ENCODE results near the gene RIN3. TPM values are rescaled to one million over a fixed set of nuclear protein-coding genes. Genes with fewer than 3 reads are reported as not detected.

The RIN3 gene
- total RNA-seq, 1 experiment from 2014 or later: 0.55 TPM

DNA sequence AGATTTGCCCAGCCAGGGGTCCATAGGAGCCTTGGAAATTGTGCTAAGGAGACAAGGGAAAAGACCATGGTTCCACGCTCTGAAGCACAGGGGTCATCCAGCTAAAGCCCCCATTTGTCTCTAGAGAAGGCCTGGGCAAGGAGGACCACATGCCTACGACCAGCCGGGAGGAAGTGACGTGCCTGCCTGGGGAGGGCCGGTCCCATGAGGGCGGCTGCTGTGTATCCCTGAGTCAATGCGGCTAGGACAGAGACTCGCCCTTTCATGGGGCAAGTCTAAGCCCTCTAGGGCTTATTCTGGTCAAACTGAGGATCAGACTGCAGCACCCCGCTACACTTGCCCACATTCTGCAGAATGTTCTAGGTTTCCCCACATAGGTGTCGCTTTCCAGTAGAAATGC lies 20.6 kb upstream of the RIN3 start:
- no peaks in the 10 kb centered on the region for H3K4me1 ChIP-seq (replicated peaks)
- H3K4me3 ChIP-seq: no peak overlapping the region
- no peaks in the 10 kb centered on the region for H3K9me3 ChIP-seq (replicated peaks)
- H3K36me3 ChIP-seq: no peaks in the 10 kb centered on the region
- no peak overlapping the region for H3K27ac ChIP-seq
- H3K27me3 ChIP-seq (replicated peaks): no peaks in the 10 kb centered on the region
- peak in 1 of 2 experiments; percentile 19 for DNase-seq (ENCODE audit: low read depth in 1 of 2, low spot score in 2 of 2)

DNA sequence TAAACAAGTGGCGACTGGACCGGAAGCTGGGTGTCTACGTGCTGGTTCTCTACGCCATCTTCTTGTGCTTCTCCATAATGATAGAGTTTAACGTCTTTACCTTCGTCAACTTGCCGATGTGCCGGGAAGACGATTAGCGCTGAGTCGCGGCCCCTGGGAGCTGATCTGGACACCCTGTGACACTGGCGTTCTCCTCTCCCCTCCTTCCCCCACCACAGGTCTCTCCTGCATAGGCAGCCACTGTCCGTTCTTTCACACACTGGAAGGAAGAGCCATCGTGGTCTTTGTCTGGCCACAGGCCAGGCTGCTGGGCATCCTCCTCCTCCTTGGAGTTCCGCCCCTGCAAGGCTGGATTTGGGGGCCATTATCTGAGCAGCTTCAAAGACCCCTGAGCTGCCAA lies 20.1 kb upstream of the RIN3 start:
- H3K4me1 ChIP-seq (replicated peaks): no peaks in the 10 kb centered on the region
- peak in 1 of 2 experiments; percentile 25 for DNase-seq (ENCODE audit: low read depth in 1 of 2, low spot score in 2 of 2)
- no peaks in the 10 kb centered on the region for H3K36me3 ChIP-seq
- H3K4me3 ChIP-seq: no peak overlapping the region
- no peaks in the 10 kb centered on the region for H3K9me3 ChIP-seq (replicated peaks)
- no peak overlapping the region for H3K27ac ChIP-seq
- no peaks in the 10 kb centered on the region for H3K27me3 ChIP-seq (replicated peaks)

DNA sequence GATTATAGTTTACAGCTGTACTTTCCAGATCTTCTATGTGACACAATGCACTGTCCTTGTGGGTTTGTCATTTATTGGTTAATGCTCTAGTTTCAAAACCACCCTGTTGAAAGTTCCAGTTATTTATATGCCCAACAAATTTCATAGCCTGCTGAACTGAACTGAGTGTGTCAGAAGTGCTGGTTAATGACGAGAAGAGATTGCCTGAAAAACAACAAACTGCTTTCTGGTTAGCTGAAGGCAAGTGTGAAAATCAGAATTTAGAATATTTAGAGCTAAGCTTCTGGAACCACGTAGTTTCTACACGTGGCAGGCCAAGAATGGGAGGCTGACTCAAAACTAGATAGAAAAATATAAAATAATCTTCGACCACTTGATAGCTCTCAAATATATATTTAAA lies 19.1 kb upstream of the RIN3 start:
- peak in 1 of 2 experiments; percentile 0 for DNase-seq (ENCODE audit: low read depth in 1 of 2, low spot score in 2 of 2)

DNA sequence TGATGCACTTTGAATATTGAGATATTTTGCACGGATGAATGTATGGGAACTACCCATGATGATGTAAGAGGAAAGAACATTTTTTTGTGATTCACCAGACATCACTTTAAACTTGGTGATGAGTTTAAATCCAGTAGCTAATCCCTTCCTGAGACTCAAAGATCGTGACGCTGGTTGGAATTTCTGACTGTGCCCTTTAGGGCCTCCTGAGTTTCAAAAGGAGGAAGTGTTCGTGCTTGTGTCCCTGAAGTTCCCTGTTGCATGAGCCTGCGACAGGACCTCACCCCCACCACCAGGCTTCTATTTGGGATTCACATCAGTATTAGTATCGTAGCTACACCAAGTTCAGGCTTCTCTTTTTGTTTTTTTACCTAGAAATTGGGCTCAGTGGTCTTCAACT lies 18.6 kb upstream of the RIN3 start:
- H3K9me3 ChIP-seq (replicated peaks): no peaks in the 10 kb centered on the region
- no peaks in the 10 kb centered on the region for H3K4me1 ChIP-seq (replicated peaks)
- DNase-seq (ENCODE audit: low read depth in 1 of 2, low spot score in 2 of 2): peak in 1 of 2 experiments; percentile 24

More for the DNA sequence above, 19.1 kb upstream of the RIN3 start:
- Histone ChIP-seq H3K4me3 (no peak overlapping the region), H3K27me3 (replicated peaks) (no peaks in the 10 kb centered on the region), H3K9me3 (replicated peaks) (no peaks in the 10 kb centered on the region), H3K36me3 (no peaks in the 10 kb centered on the region), H3K27ac (no peak overlapping the region), H3K4me1 (replicated peaks) (no peaks in the 10 kb centered on the region)

DNA sequence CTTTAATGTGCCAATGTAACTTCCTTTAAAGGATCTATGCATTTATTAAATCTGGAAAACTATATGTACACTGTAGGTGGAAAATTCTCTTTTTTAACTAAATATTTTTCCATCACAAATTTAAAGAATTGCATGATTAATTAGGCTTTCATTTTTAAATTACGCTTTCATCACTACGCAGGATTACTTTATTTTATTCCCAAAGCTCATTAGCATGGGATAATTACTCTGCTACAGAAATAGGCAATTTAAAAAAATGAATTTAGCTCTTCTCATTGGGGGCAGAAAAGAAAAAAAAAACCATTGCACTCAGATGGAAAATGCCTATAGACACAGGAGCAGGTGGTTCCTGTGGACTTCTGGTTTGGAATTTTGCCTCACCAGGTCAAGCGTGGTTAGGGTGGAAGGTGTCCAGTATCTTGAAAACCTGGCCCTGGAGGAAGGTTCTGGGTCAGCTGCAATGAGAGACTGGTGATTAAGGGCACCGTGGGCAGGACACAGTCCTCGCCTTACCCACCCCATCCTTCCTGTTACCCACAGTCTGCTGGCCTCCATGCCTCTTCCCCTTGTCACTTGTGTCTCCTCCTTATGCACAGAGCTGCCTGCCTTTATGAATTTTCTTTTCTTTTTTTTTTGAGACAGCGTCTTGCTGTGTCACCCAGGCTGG lies 17.3 kb upstream of the RIN3 start:
- H3K4me1 ChIP-seq (replicated peaks): no peaks in the 10 kb centered on the region
- no peak overlapping the region for H3K27ac ChIP-seq
- H3K4me3 ChIP-seq: no peak overlapping the region
- H3K9me3 ChIP-seq (replicated peaks): no peaks in the 10 kb centered on the region
- no peaks in the 10 kb centered on the region for H3K36me3 ChIP-seq
- no peaks in the 10 kb centered on the region for H3K27me3 ChIP-seq (replicated peaks)
- DNase-seq (ENCODE audit: low read depth in 1 of 2, low spot score in 2 of 2): peak in 1 of 2 experiments; percentile 6

More for the DNA sequence above, 18.6 kb upstream of the RIN3 start:
- H3K27ac ChIP-seq: no peak overlapping the region
- H3K27me3 ChIP-seq (replicated peaks): no peaks in the 10 kb centered on the region
- H3K36me3 ChIP-seq: no peaks in the 10 kb centered on the region
- no peak overlapping the region for H3K4me3 ChIP-seq

DNA sequence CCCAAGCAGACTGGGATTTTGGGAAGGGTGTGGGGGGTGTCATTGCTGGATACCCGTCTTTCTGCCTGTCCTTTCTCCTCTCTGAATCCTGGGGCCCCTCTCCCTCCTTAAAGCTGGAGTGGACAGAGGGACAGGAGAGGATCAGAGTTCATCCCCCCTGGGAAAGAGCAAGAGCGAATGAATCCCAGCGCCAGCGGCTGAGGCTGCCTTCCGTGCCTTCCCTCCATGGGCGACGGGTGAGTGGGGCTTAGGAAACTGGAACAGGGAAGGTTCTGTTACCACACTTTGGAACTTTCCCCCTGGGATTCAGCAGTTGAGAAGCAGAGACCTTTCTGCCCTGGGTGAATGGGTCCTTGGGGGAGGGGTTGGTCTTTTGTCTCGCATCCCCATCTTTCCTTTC lies 16.2 kb upstream of the RIN3 start:
- Histone ChIP-seq H3K27ac (no peak overlapping the region), H3K4me1 (replicated peaks) (peaks cover 5% of the 10 kb centered on the region), H3K4me3 (no peak overlapping the region), H3K9me3 (replicated peaks) (no peaks in the 10 kb centered on the region), H3K27me3 (replicated peaks) (no peaks in the 10 kb centered on the region), H3K36me3 (no peaks in the 10 kb centered on the region)
- DNase-seq (ENCODE audit: low read depth in 1 of 2, low spot score in 2 of 2): peak in 1 of 2 experiments; percentile 9

DNA sequence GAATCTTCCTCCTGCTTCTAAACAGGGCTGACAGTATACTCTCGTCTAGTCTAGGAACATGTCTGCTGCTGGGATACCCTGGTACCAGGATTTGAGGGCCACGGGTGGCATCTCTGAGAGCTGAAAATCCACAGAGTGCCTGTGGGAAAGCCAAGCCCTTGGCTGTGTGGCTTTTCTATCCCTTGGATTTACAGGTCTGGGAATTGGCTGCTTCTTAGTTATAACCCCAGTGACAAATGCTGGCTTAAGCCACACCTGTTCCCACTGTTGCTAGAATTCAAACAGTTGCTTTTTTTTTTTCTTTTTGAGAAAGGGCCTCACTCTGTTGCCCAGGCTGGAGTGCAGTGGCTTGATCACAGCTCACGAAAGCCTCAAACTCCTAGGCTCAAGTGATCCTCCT lies 14.3 kb upstream of the RIN3 start:
- no peak overlapping the region for H3K4me3 ChIP-seq
- H3K9me3 ChIP-seq (replicated peaks): no peaks in the 10 kb centered on the region
- H3K27ac ChIP-seq: no peak overlapping the region
- no peaks in the 10 kb centered on the region for H3K27me3 ChIP-seq (replicated peaks)
- peaks cover 23% of the 10 kb centered on the region for H3K4me1 ChIP-seq (replicated peaks)
- no peaks in the 10 kb centered on the region for H3K36me3 ChIP-seq
- DNase-seq (ENCODE audit: low read depth in 1 of 2, low spot score in 2 of 2): no peak

DNA sequence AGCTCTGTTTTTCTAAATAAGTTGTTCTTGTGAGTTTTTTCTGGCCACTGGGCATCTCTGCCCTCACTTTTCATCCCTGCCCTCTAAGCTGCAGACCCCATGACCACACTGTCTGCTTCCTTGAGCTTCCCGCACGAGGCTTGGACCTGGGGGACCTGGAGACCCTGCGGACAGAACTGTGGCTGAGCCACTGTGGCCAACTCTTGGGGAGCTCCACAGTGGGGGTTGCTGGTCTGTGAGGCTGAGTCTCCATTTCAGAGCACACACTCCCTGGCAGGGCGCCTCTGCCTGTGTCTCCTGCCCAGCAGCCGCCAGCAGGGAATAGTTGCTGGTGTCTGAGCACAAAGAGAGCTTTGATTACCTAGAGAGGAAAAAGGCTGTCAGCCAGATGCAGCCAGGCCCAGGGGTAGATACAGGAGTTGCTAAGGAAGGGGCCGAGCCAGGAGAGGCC lies 13.1 kb upstream of the RIN3 start:
- H3K36me3 ChIP-seq: no peaks in the 10 kb centered on the region
- no peak overlapping the region for H3K4me3 ChIP-seq
- peaks cover 30% of the 10 kb centered on the region for H3K4me1 ChIP-seq (replicated peaks)
- H3K27ac ChIP-seq: no peak overlapping the region
- DNase-seq (ENCODE audit: low read depth in 1 of 2, low spot score in 2 of 2): peak in 1 of 2 experiments; percentile 19
- H3K27me3 ChIP-seq (replicated peaks): no peaks in the 10 kb centered on the region
- H3K9me3 ChIP-seq (replicated peaks): no peaks in the 10 kb centered on the region

DNA sequence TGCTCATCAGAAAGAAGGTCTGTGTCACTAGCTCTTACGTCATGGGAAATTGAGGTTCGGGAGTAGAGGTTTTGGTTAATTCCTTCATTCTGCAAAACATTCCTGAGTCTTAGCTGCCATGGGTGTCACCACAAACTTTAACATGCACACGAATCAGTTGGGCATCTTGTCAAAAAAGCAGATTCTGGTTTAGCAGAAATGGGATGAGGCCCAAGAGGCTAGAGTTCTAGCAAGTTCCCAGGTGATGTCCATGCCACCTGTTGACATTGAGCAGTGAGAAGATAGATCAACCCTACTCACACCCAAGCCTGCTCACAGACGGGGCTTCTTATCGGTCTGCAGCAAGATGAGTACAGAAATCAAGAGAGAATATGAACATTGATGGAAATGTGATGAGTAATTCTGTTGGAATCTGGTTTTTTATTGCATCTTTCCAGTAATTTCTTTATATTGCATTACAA lies 11.7 kb upstream of the RIN3 start:
- H3K27ac ChIP-seq: no peak overlapping the region
- H3K27me3 ChIP-seq (replicated peaks): no peaks in the 10 kb centered on the region
- no peak for DNase-seq (ENCODE audit: low read depth in 1 of 2, low spot score in 2 of 2)

DNA sequence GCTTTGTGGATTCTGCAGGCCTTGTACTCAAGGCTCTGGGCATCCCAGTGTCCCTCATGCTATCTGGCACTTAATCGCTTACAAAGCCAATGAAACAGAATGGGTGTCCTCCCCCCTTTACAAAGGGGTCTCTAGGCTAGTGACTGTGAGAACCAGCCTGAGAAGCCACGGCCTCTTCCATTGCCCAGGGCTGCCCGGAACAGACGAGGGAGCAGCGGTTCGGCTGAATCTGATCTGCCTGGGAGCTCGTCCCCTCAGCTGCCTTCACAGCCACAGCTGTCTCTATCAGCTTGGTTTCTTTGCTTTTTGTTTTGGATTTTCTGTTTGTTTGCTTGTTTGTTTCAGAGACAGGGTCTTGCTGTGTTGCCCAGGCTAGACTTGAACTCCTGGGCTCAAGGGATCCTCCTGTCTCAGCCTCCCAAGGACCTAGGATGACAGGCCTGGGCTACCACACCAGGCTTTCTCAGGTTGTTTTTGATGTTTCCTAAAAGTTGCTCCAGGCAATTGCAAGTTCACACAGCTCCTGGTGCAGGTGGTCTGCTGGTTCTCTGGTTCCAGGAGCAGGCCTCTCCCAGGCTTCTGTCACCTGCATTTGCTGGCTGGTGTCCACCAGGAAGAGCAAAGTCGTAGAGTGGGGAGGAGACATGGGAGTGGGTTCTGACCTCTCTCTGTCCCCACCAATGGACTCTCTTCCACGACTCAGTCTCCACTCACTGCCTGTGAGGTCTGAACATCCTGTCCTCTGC lies 10.9 kb upstream of the RIN3 start:
- Histone ChIP-seq H3K9me3 (replicated peaks) (no peaks in the 10 kb centered on the region), H3K36me3 (no peaks in the 10 kb centered on the region), H3K27ac (no peak overlapping the region), H3K4me1 (replicated peaks) (peaks cover 30% of the 10 kb centered on the region), H3K27me3 (replicated peaks) (no peaks in the 10 kb centered on the region), H3K4me3 (no peak overlapping the region)
- DNase-seq (ENCODE audit: low read depth in 1 of 2, low spot score in 2 of 2): no peak

More for the DNA sequence above, 11.7 kb upstream of the RIN3 start:
- Histone ChIP-seq H3K4me1 (replicated peaks) (peaks cover 30% of the 10 kb centered on the region), H3K36me3 (no peaks in the 10 kb centered on the region), H3K4me3 (no peak overlapping the region), H3K9me3 (replicated peaks) (no peaks in the 10 kb centered on the region)

DNA sequence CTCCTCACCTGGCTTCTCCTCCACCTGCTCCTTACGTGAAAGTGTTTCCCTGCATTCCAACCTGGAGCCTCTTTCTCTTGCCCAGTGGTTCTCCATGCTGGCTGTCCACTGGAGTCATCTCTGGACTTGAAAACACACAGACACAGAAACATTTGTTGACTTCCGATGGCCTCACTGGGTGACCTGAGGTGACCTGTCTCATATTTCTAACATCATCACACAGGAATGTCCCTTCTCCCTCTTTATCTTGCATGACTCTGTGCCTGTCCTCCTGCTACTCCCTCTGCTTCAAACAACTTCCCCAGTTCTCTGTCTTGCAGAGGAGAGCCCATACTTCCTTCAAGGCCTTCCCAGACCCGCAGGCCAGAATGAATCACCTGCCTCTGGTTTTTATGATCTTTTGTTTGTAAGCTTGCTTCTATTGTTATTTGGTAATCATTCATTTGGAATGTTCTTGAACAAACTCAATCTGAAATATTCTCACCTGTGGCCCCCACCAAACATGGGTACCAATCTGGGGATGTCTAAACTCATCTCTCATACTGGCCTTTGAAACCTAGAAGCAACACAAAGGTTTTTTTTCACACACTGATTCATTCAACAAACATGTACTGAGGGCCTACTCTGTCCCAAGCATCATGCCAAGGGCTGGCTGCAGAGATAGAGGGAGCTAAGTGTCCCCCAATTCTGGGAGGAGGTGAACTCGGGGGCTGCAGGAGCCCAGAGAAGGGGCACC lies 9.7 kb upstream of the RIN3 start:
- H3K36me3 ChIP-seq: no peaks in the 10 kb centered on the region
- H3K4me3 ChIP-seq: no peak overlapping the region
- H3K27ac ChIP-seq: peak overlapping the region; percentile 82
- H3K27me3 ChIP-seq (replicated peaks): no peaks in the 10 kb centered on the region
- H3K9me3 ChIP-seq (replicated peaks): no peaks in the 10 kb centered on the region
- H3K4me1 ChIP-seq (replicated peaks): peaks cover 30% of the 10 kb centered on the region
- peak; percentile 69 to 83 for DNase-seq (ENCODE audit: low read depth in 1 of 2, low spot score in 2 of 2)

DNA sequence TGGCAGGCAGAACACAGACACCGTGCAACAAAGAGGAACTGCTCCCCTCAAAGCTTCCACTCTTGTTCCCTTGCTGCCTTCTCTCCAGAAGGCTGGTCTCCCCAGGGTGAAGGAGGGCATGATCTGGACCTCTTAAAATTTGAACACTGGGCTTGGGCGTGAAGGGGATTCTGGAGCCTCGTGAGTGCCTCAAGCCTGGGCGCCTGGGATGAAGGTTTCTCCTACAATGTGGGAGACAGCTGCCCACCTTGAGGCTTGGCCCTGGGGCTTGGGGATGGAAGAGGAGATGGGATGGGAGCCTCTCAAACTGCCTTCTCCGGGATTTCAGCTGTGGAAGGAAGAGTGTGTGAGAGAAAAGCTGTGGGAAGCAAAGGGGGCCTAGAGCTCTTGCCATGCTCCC lies 7.8 kb upstream of the RIN3 start:
- Histone ChIP-seq H3K4me3 (no peak overlapping the region), H3K36me3 (no peaks in the 10 kb centered on the region), H3K4me1 (replicated peaks) (peaks cover 32% of the 10 kb centered on the region), H3K9me3 (replicated peaks) (no peaks in the 10 kb centered on the region), H3K27ac (no peak overlapping the region), H3K27me3 (replicated peaks) (no peaks in the 10 kb centered on the region)
- DNase-seq (ENCODE audit: low read depth in 1 of 2, low spot score in 2 of 2): no peak

DNA sequence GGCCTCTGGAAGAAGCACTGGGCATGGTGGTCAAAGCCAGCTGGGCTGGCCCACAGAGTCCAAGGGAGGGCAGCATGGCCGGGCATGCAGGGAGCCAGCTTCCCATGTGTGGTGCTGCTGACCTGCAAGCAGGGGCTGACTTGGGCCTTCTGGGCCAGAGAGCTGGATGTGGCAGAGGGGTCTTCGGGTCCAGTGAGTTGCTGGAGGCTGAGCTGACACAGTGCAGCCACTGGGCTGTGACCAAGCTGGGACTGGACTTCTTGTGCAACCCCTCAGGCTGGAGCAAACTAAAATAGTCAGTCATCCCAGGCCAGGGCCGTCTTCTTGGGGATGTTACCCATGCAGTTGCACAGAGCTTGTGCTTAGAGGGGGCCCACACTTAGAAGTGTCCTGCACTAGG lies 7.3 kb upstream of the RIN3 start:
- no peak for DNase-seq (ENCODE audit: low read depth in 1 of 2, low spot score in 2 of 2)
- Histone ChIP-seq H3K4me1 (replicated peaks) (peaks cover 36% of the 10 kb centered on the region), H3K27ac (no peak overlapping the region), H3K27me3 (replicated peaks) (no peaks in the 10 kb centered on the region), H3K9me3 (replicated peaks) (no peaks in the 10 kb centered on the region), H3K36me3 (no peaks in the 10 kb centered on the region), H3K4me3 (no peak overlapping the region)
